NCI-H2081 (cell line): ENCODE results near the gene NR0B2.
"Not testable (repeated sequence)": the region's sequence is repeated elsewhere in the genome, so short reads cannot be mapped to it uniquely, and the experiment has no call there.

Experiments
- DNase-seq, 2 experiments: peaks; one replicate each; lab custom pipeline; 2025; lab: John Stamatoyannopoulos, UW

Gene NR0B2

GRCh38 chr1:26913754-26914619 lies at the start of gene NR0B2:
Gene NR0B2 (minus strand): TSS chr1:26913975. CDS start chr1:26913940, 35 bp downstream.
- DNase-seq, result peak; percentile 80 to 96

- no peak for DNase-seq
These were observed 48.1 kb upstream of the NR0B2 start for GRCh38 chr1:26961826-26962225.

GRCh38 chr1:26960625-26960966 lies 46.8 kb upstream of the NR0B2 start:
- DNase-seq, result no peak

- peak; percentile 73 to 84 for DNase-seq
These were observed 46.2 kb upstream of the NR0B2 start, which contains the start of gene KDF1 for GRCh38 chr1:26959722-26960624. Gene KDF1 (minus strand): TSS chr1:26960468. CDS start chr1:26952380, 8,088 bp downstream.

GRCh38 chr1:26959270-26959669 lies 45.5 kb upstream of the NR0B2 start:
- no peak for DNase-seq

- DNase-seq, result no peak
These were observed 43.5 kb upstream of the NR0B2 start for GRCh38 chr1:26957306-26957705.

- no peak for DNase-seq
These were observed 42.5 kb upstream of the NR0B2 start for GRCh38 chr1:26956321-26956720.

GRCh38 chr1:26953374-26953773 lies 39.6 kb upstream of the NR0B2 start:
- no peak for DNase-seq

- no peak for DNase-seq
These were observed 38.2 kb upstream of the NR0B2 start for GRCh38 chr1:26951821-26952497.

- DNase-seq, result no peak
These were observed 37.4 kb upstream of the NR0B2 start for GRCh38 chr1:26951216-26951615.

- DNase-seq, result no peak
These were observed 36.8 kb upstream of the NR0B2 start for GRCh38 chr1:26950602-26951001.

GRCh38 chr1:26949926-26950319 lies 36.1 kb upstream of the NR0B2 start:
- no peak for DNase-seq

- DNase-seq, result no peak
These were observed 35.6 kb upstream of the NR0B2 start for GRCh38 chr1:26949266-26949925.

- not testable (repeated sequence) for DNase-seq
These were observed 34.9 kb upstream of the NR0B2 start for GRCh38 chr1:26948725-26949057.

GRCh38 chr1:26946270-26946669 lies 32.5 kb upstream of the NR0B2 start:
- no peak for DNase-seq

GRCh38 chr1:26945728-26946127 lies 32.0 kb upstream of the NR0B2 start:
- DNase-seq, result no peak

- DNase-seq, result no peak
These were observed 31.4 kb upstream of the NR0B2 start for GRCh38 chr1:26945138-26945537.

- DNase-seq, result no peak
These were observed 28.9 kb upstream of the NR0B2 start for GRCh38 chr1:26942656-26943055.

- no peak for DNase-seq
These were observed 27.5 kb upstream of the NR0B2 start for GRCh38 chr1:26941311-26941710.

- no peak for DNase-seq
These were observed 24.9 kb upstream of the NR0B2 start for GRCh38 chr1:26938659-26939025.

- DNase-seq, result no peak
These were observed 24.4 kb upstream of the NR0B2 start for GRCh38 chr1:26938004-26938658.
